K562 (cell line): Measurements from ENCODE around the gene LAPTM5. TPM values are rescaled to one million over a fixed set of nuclear protein-coding genes. Genes with fewer than 3 reads are reported as not detected.

Experiments used
- ELF2 ChIP-seq: fragments of 250-450 bp; sonication (Bioruptor Pico); IDR thresholded peaks from 2 replicates; pipeline ENCODE4 v1.5.0; 2021; ENCODE audit warnings: mild to moderate bottlenecking
- GTF2E2 ChIP-seq: fragments of 200-800 bp; sonication (Bioruptor generic); IDR thresholded peaks from 2 replicates; pipeline ENCODE4 v1.6.1; 2016; ENCODE audit warnings: missing genetic modification characterization, missing compliant biosample characterization
- HOXB6 ChIP-seq: fragments of 250-450 bp; sonication (Bioruptor Pico); IDR thresholded peaks from 2 replicates; pipeline ENCODE4 v1.5.1; 2022; ENCODE audit warnings: mild to moderate bottlenecking, borderline replicate concordance
- KAT2B ChIP-seq: IDR thresholded peaks from one replicate; pipeline ENCODE4 v1.6.1; 2012; ENCODE audit warnings: low read depth, mild to moderate bottlenecking, control low read depth, inconsistent platforms, low read length, moderate library complexity
- RREB1 ChIP-seq: fragments of 250-450 bp; sonication (Bioruptor Pico); IDR thresholded peaks from 2 replicates; pipeline ENCODE4 v1.4.0; 2020
- VEZF1 ChIP-seq: fragments of 200-800 bp; sonication (Bioruptor generic); IDR thresholded peaks from 2 replicates; pipeline ENCODE4 v1.6.1; 2017; ENCODE audit warnings: missing genetic modification characterization, missing compliant biosample characterization
- ZBTB33 ChIP-seq: sonication (generic); formaldehyde crosslinking; IDR thresholded peaks from 2 replicates; pipeline ENCODE4 v1.8.1; 2023; ENCODE audit warnings: mild to moderate bottlenecking, missing genetic modification reagents
- ZNF347 ChIP-seq: fragments of 450-650 bp; formaldehyde crosslinking; IDR thresholded peaks from 2 replicates; pipeline ENCODE4 v1.4.0; 2020; ENCODE audit warnings: low read depth, mild to moderate bottlenecking, moderate library complexity
- ZNF57 ChIP-seq: fragments of 450-650 bp; formaldehyde crosslinking; IDR thresholded peaks from 2 replicates; pipeline ENCODE4 v1.4.0; 2020; ENCODE audit warnings: mild to moderate bottlenecking, moderate library complexity
- polyA plus RNA-seq, 8 experiments: library from polyadenylated mRNA; depleted of rRNA in 4 of 8; stranded (reverse) in 5 of 8; unstranded in 3 of 8; fragments of >200 nt; fragmentation: Nextera tagmentation in 2 of 8; fragmentation: Illumina TruSeq in 1 of 8; extraction: Ambion mirVana in 2 of 8; extraction: Trizol in 1 of 8; gene quantifications; 2 replicates each; pipeline versions ENCODE4 v1.2.1 to v1.2.3, GENCODE V29; 2011 to 2014; ENCODE audit warnings: inconsistent platforms in 1 of 8, missing spikeins in 1 of 8
- total RNA-seq, 7 experiments: library from RNA; depleted of rRNA in 6 of 7; stranded (reverse); fragments of >200 nt in 6 of 7; fragmentation: Illumina TruSeq in 2 of 7; extraction: Trizol in 2 of 7; gene quantifications; 2 replicates each; pipeline versions ENCODE4 v1.2.1 to v1.2.3, GENCODE V29; 2011 to 2021; ENCODE audit warnings: low replicate concordance in 1 of 7
- TF ChIP-seq, protein P1 (sequence below): fragments of 200-800 bp; sonication (Bioruptor generic); IDR thresholded peaks from 2 replicates; pipeline ENCODE4 v1.6.1; 2016; ENCODE audit warnings: missing genetic modification characterization, missing compliant biosample characterization

The LAPTM5 gene
- total and polyA plus RNA-seq, 9 of the 15 experiments (the other 6 are each of a cell fraction or from before 2014, with no cell fraction given), result 2.4 to 47.3 (median 20.3) TPM

GRCh38 chr1:30777060-30777903, 19.7 kb upstream of the LAPTM5 start (continued):
- no peak for TF ChIP-seq KAT2B
- 0 out of 2 replicates have a peak, but pooled peaks have one; percentile 9 for TF ChIP-seq ELF2 (CRISPR knock-in tag)
- peak; percentile 67; the same call in 1 of the 2 replicates for TF ChIP-seq ZNF347 (CRISPR knock-in tag)
- TF ChIP-seq HOXB6 (CRISPR knock-in tag), result no peak
- peak; percentile 86 for TF ChIP-seq RREB1 (CRISPR knock-in tag)
- peak; percentile 54; the same call in 1 of the 2 replicates for TF ChIP-seq ZBTB33 (CRISPR knock-in tag)
- TF ChIP-seq, protein P1, sequence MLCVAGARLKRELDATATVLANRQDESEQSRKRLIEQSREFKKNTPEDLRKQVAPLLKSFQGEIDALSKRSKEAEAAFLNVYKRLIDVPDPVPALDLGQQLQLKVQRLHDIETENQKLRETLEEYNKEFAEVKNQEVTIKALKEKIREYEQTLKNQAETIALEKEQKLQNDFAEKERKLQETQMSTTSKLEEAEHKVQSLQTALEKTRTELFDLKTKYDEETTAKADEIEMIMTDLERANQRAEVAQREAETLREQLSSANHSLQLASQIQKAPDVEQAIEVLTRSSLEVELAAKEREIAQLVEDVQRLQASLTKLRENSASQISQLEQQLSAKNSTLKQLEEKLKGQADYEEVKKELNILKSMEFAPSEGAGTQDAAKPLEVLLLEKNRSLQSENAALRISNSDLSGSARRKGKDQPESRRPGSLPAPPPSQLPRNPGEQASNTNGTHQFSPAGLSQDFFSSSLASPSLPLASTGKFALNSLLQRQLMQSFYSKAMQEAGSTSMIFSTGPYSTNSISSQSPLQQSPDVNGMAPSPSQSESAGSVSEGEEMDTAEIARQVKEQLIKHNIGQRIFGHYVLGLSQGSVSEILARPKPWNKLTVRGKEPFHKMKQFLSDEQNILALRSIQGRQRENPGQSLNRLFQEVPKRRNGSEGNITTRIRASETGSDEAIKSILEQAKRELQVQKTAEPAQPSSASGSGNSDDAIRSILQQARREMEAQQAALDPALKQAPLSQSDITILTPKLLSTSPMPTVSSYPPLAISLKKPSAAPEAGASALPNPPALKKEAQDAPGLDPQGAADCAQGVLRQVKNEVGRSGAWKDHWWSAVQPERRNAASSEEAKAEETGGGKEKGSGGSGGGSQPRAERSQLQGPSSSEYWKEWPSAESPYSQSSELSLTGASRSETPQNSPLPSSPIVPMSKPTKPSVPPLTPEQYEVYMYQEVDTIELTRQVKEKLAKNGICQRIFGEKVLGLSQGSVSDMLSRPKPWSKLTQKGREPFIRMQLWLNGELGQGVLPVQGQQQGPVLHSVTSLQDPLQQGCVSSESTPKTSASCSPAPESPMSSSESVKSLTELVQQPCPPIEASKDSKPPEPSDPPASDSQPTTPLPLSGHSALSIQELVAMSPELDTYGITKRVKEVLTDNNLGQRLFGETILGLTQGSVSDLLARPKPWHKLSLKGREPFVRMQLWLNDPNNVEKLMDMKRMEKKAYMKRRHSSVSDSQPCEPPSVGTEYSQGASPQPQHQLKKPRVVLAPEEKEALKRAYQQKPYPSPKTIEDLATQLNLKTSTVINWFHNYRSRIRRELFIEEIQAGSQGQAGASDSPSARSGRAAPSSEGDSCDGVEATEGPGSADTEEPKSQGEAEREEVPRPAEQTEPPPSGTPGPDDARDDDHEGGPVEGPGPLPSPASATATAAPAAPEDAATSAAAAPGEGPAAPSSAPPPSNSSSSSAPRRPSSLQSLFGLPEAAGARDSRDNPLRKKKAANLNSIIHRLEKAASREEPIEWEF (CRISPR knock-in tag), result 0 out of 2 replicates have a peak, but pooled peaks have one; percentile 18
- TF ChIP-seq VEZF1 (CRISPR knock-in tag), result no peak
- peak; percentile 86; the same call in 1 of the 2 replicates for TF ChIP-seq ZNF57 (CRISPR knock-in tag)
- no peak for TF ChIP-seq GTF2E2 (tag)
